ENCODE results near the gene C2orf76.

DNA sequence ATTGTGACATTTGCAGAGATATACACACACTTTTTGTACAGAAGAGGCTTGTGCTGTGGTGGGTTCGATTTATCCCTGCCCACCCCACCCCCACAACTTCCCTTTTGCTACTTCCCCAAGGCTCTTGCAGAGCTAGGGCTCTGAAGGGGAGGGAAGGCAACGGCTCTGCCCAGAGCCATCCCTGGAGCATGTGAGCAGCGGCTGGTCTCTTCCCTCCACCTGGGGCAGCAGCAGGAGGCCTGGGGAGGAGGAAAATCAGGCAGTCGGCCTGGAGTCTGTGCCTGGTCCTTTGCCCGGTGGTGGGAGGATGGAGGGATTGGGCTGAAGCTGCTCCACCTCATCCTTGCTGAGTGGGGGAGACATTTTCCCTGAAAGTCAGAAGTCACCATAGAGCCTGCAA is 103.0 kb downstream of the C2orf76 start:
- TF ChIP-seq, protein P1, sequence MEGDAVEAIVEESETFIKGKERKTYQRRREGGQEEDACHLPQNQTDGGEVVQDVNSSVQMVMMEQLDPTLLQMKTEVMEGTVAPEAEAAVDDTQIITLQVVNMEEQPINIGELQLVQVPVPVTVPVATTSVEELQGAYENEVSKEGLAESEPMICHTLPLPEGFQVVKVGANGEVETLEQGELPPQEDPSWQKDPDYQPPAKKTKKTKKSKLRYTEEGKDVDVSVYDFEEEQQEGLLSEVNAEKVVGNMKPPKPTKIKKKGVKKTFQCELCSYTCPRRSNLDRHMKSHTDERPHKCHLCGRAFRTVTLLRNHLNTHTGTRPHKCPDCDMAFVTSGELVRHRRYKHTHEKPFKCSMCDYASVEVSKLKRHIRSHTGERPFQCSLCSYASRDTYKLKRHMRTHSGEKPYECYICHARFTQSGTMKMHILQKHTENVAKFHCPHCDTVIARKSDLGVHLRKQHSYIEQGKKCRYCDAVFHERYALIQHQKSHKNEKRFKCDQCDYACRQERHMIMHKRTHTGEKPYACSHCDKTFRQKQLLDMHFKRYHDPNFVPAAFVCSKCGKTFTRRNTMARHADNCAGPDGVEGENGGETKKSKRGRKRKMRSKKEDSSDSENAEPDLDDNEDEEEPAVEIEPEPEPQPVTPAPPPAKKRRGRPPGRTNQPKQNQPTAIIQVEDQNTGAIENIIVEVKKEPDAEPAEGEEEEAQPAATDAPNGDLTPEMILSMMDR (conservative IDR thresholded peaks at IDR 0.05; ENCODE audit: low read length): no peak
- TF ChIP-seq EZH2phosphoT487 (IDR thresholded peaks at IDR 0.05; ENCODE audit: borderline replicate concordance, low read depth, low read length): no peak
